Breast epithelium (tissue), 3 donors: Measurements from ENCODE around the gene PTPRN.

Experiments used
- CTCF ChIP-seq, 3 donors: fragments of 450-650 bp; IDR thresholded peaks; one replicate each; pipeline ENCODE4 v1.5.1; 2016 to 2017; ENCODE audit warnings: antibody characterized with exemption in 3 of 3, mild to moderate bottlenecking in 3 of 3, moderate library complexity in 3 of 3
- POLR2A ChIP-seq: fragments of 450-650 bp; IDR thresholded peaks from one replicate; pipeline ENCODE4 v1.6.1; 2016; ENCODE audit warnings: antibody characterized with exemption, mild to moderate bottlenecking, moderate library complexity
- POLR2AphosphoS5 ChIP-seq, 3 donors: sonication (generic); formaldehyde crosslinking; IDR thresholded peaks; one replicate each; pipeline ENCODE4 v1.6.1; 2017; ENCODE audit warnings: antibody characterized with exemption in 3 of 3

- TF ChIP-seq CTCF (IDR thresholded peaks at IDR 0.05), result no peak
- no peak for TF ChIP-seq POLR2AphosphoS5 (IDR thresholded peaks at IDR 0.05)
- no peak for TF ChIP-seq POLR2A
These were observed 62.6 kb downstream of the PTPRN start for GRCh38 chr2:219246559-219246958.
